ENCODE results near the gene ERICH2.

ERICH2 gene

GRCh38 chr2:170806548-170806947 lies 36.4 kb downstream of the ERICH2 start:
- Histone ChIP-seq H3K79me2 (ENCODE audit: control insufficient read depth, insufficient read depth, low read length) (no peaks in the 10 kb centered on the region), H3K27me3 (ENCODE audit: insufficient read depth, low read length, poor library complexity) (no peaks in the 10 kb centered on the region), H3K4me1 (ENCODE audit: control insufficient read depth, low read depth, low read length) (no peaks in the 10 kb centered on the region), H3K36me3 (ENCODE audit: control insufficient read depth, insufficient read depth, low read length) (no peaks in the 10 kb centered on the region), H3K56ac (ENCODE audit: low read length) (no peak overlapping the region), H4K5ac (ENCODE audit: low read length) (no peak overlapping the region), H4K8ac (ENCODE audit: low read depth, low read length) (no peak overlapping the region), H3K9ac (ENCODE audit: low read length) (no peak overlapping the region), H3K4me2 (ENCODE audit: low read length) (no peak overlapping the region), H2AK5ac (ENCODE audit: low read length) (no peak overlapping the region), H3K79me1 (ENCODE audit: low read length) (no peaks in the 10 kb centered on the region), H2BK15ac (replicated peaks; ENCODE audit: low read depth) (no peak overlapping the region), H2BK5ac (ENCODE audit: low read length) (no peak overlapping the region), H3K4ac (ENCODE audit: low read depth, low read length) (no peak overlapping the region), H3K18ac (ENCODE audit: low read length) (no peak overlapping the region), H3K27ac (ENCODE audit: low read depth, low read length) (no peak overlapping the region), H3K4me3 (ENCODE audit: low read length) (no peak overlapping the region), H3K23ac (ENCODE audit: low read length) (no peak overlapping the region), H2BK120ac (ENCODE audit: low read depth, low read length) (no peak overlapping the region)
- WGBS (ENCODE audit: extremely low coverage, insufficient coverage, low lambda C conversion rate): no CpG with 5 or more reads among the region's 2 CpGs
- no peak for DNase-seq

GRCh38 chr2:170812710-170813600 lies 42.8 kb downstream of the ERICH2 start:
- H3K4me1 ChIP-seq (ENCODE audit: control insufficient read depth, low read depth, low read length): no peaks in the 10 kb centered on the region
- peak overlapping the region; percentile 55 for H3K9ac ChIP-seq (ENCODE audit: low read length)
- no peaks in the 10 kb centered on the region for H3K36me3 ChIP-seq (ENCODE audit: control insufficient read depth, insufficient read depth, low read length)
- H3K23ac ChIP-seq (ENCODE audit: low read length): no peak overlapping the region
- H4K8ac ChIP-seq (ENCODE audit: low read depth, low read length): no peak overlapping the region
- peak overlapping the region; percentile 6 for H3K4me3 ChIP-seq (ENCODE audit: low read length)
- H3K4ac ChIP-seq (ENCODE audit: low read depth, low read length): no peak overlapping the region
- H2BK120ac ChIP-seq (ENCODE audit: low read depth, low read length): peak overlapping the region; percentile 46
- H2BK15ac ChIP-seq (replicated peaks; ENCODE audit: low read depth): peak overlapping the region; percentile 61
- H2BK5ac ChIP-seq (ENCODE audit: low read length): no peak overlapping the region
- H3K4me2 ChIP-seq (ENCODE audit: low read length): peak overlapping the region; percentile 70
- peak overlapping the region; percentile 8 for H3K18ac ChIP-seq (ENCODE audit: low read length)
- no peak overlapping the region for H4K5ac ChIP-seq (ENCODE audit: low read length)
- no CpG with 5 or more reads among the region's 14 CpGs for WGBS (ENCODE audit: extremely low coverage, insufficient coverage, low lambda C conversion rate)
- no peaks in the 10 kb centered on the region for H3K27me3 ChIP-seq (ENCODE audit: insufficient read depth, low read length, poor library complexity)
- H3K79me1 ChIP-seq (ENCODE audit: low read length): no peaks in the 10 kb centered on the region
- no peak overlapping the region for H2AK5ac ChIP-seq (ENCODE audit: low read length)
- H3K56ac ChIP-seq (ENCODE audit: low read length): peak overlapping the region; percentile 71
- DNase-seq: peak; percentile 95
- H3K27ac ChIP-seq (ENCODE audit: low read depth, low read length): no peak overlapping the region
- H3K79me2 ChIP-seq (ENCODE audit: control insufficient read depth, insufficient read depth, low read length): peaks cover 5% of the 10 kb centered on the region

- Histone ChIP-seq H3K18ac (ENCODE audit: low read length) (peak overlapping the region; percentile 8), H3K4me3 (ENCODE audit: low read length) (peak overlapping the region; percentile 19), H3K79me2 (ENCODE audit: control insufficient read depth, insufficient read depth, low read length) (peaks cover 5% of the 10 kb centered on the region), H3K56ac (ENCODE audit: low read length) (peak overlapping the region; percentile 71), H3K23ac (ENCODE audit: low read length) (no peak overlapping the region), H3K27me3 (ENCODE audit: insufficient read depth, low read length, poor library complexity) (no peaks in the 10 kb centered on the region), H3K27ac (ENCODE audit: low read depth, low read length) (no peak overlapping the region), H2BK5ac (ENCODE audit: low read length) (no peak overlapping the region), H3K36me3 (ENCODE audit: control insufficient read depth, insufficient read depth, low read length) (no peaks in the 10 kb centered on the region), H3K79me1 (ENCODE audit: low read length) (no peaks in the 10 kb centered on the region), H2BK15ac (replicated peaks; ENCODE audit: low read depth) (no peak overlapping the region), H3K9ac (ENCODE audit: low read length) (peak overlapping the region; percentile 55), H3K4me1 (ENCODE audit: control insufficient read depth, low read depth, low read length) (no peaks in the 10 kb centered on the region), H2AK5ac (ENCODE audit: low read length) (no peak overlapping the region), H3K4me2 (ENCODE audit: low read length) (peak overlapping the region; percentile 70), H2BK120ac (ENCODE audit: low read depth, low read length) (no peak overlapping the region), H4K5ac (ENCODE audit: low read length) (no peak overlapping the region), H4K8ac (ENCODE audit: low read depth, low read length) (no peak overlapping the region), H3K4ac (ENCODE audit: low read depth, low read length) (no peak overlapping the region)
- WGBS (ENCODE audit: extremely low coverage, insufficient coverage, low lambda C conversion rate): no CpG with 5 or more reads among the region's 41 CpGs
- peak; percentile 97 for DNase-seq
These were observed 43.7 kb downstream of the ERICH2 start for GRCh38 chr2:170813611-170814532.

GRCh38 chr2:170814533-170815230 lies 44.5 kb downstream of the ERICH2 start:
- Histone ChIP-seq H3K56ac (ENCODE audit: low read length) (peak overlapping the region; percentile 19), H3K79me1 (ENCODE audit: low read length) (no peaks in the 10 kb centered on the region), H2BK5ac (ENCODE audit: low read length) (no peak overlapping the region), H3K4ac (ENCODE audit: low read depth, low read length) (no peak overlapping the region), H2AK5ac (ENCODE audit: low read length) (no peak overlapping the region), H2BK15ac (replicated peaks; ENCODE audit: low read depth) (no peak overlapping the region), H3K23ac (ENCODE audit: low read length) (no peak overlapping the region), H3K36me3 (ENCODE audit: control insufficient read depth, insufficient read depth, low read length) (no peaks in the 10 kb centered on the region), H3K4me1 (ENCODE audit: control insufficient read depth, low read depth, low read length) (peaks cover 2% of the 10 kb centered on the region), H3K27me3 (ENCODE audit: insufficient read depth, low read length, poor library complexity) (no peaks in the 10 kb centered on the region), H3K4me3 (ENCODE audit: low read length) (no peak overlapping the region), H3K18ac (ENCODE audit: low read length) (no peak overlapping the region), H3K9ac (ENCODE audit: low read length) (peak overlapping the region; percentile 14), H3K4me2 (ENCODE audit: low read length) (peak overlapping the region; percentile 71), H3K79me2 (ENCODE audit: control insufficient read depth, insufficient read depth, low read length) (peaks cover 5% of the 10 kb centered on the region), H4K5ac (ENCODE audit: low read length) (no peak overlapping the region), H4K8ac (ENCODE audit: low read depth, low read length) (no peak overlapping the region), H2BK120ac (ENCODE audit: low read depth, low read length) (no peak overlapping the region), H3K27ac (ENCODE audit: low read depth, low read length) (no peak overlapping the region)
- DNase-seq: peak; percentile 67
- WGBS (ENCODE audit: extremely low coverage, insufficient coverage, low lambda C conversion rate): no CpG with 5 or more reads among the region's 31 CpGs

- Histone ChIP-seq H3K36me3 (ENCODE audit: control insufficient read depth, insufficient read depth, low read length) (no peaks in the 10 kb centered on the region), H3K79me1 (ENCODE audit: low read length) (no peaks in the 10 kb centered on the region), H3K27me3 (ENCODE audit: insufficient read depth, low read length, poor library complexity) (no peaks in the 10 kb centered on the region), H2BK120ac (ENCODE audit: low read depth, low read length) (no peak overlapping the region), H3K4me3 (ENCODE audit: low read length) (peak overlapping the region; percentile 7), H3K23ac (ENCODE audit: low read length) (no peak overlapping the region), H3K4ac (ENCODE audit: low read depth, low read length) (no peak overlapping the region), H3K56ac (ENCODE audit: low read length) (peak overlapping the region; percentile 19), H3K18ac (ENCODE audit: low read length) (no peak overlapping the region), H4K8ac (ENCODE audit: low read depth, low read length) (no peak overlapping the region), H2BK15ac (replicated peaks; ENCODE audit: low read depth) (no peak overlapping the region), H3K4me2 (ENCODE audit: low read length) (peak overlapping the region; percentile 71), H3K9ac (ENCODE audit: low read length) (peak overlapping the region; percentile 14), H4K5ac (ENCODE audit: low read length) (no peak overlapping the region), H3K27ac (ENCODE audit: low read depth, low read length) (no peak overlapping the region), H2AK5ac (ENCODE audit: low read length) (no peak overlapping the region), H2BK5ac (ENCODE audit: low read length) (no peak overlapping the region), H3K79me2 (ENCODE audit: control insufficient read depth, insufficient read depth, low read length) (peaks cover 5% of the 10 kb centered on the region), H3K4me1 (ENCODE audit: control insufficient read depth, low read depth, low read length) (peaks cover 2% of the 10 kb centered on the region)
- DNase-seq: no peak
- no CpG with 5 or more reads among the region's 19 CpGs for WGBS (ENCODE audit: extremely low coverage, insufficient coverage, low lambda C conversion rate)
These were observed 45.1 kb downstream of the ERICH2 start for GRCh38 chr2:170815311-170815710.
